Mucosa of descending colon (tissue), 3 donors: ENCODE measurements around the gene SPECC1. TPM values are rescaled to one million over a fixed set of nuclear protein-coding genes. Genes with fewer than 3 reads are reported as not detected.

Experiments used
- ATAC-seq: fragments of 200-7000 bp; cut with Tn5 transposase; one replicate; pipeline ENCODE4 v1.9.1; 2020; ENCODE audit warnings: mild to moderate bottlenecking, moderate library complexity
- DNase-seq, 3 donors: peaks; one replicate each; pipeline ENCODE4 v3.0.0-alpha.2; 2020
- H3K36me3 ChIP-seq: fragments of 200-600 bp; one replicate; pipeline ENCODE4 v1.8.0; 2021; ENCODE audit warnings: low read depth, mild to moderate bottlenecking
- H3K4me1 ChIP-seq: fragments of 200-600 bp; one replicate; pipeline ENCODE4 v1.8.0; 2021; ENCODE audit warnings: low read depth, mild to moderate bottlenecking
- H3K4me3 ChIP-seq: fragments of 200-600 bp; one replicate; pipeline ENCODE4 v1.8.0; 2021; ENCODE audit warnings: mild to moderate bottlenecking
- H3K9me3 ChIP-seq: fragments of 200-600 bp; one replicate; pipeline ENCODE4 v1.8.0; 2021; ENCODE audit warnings: mild to moderate bottlenecking
- CTCF ChIP-seq: fragments of 200-600 bp; IDR thresholded peaks from one replicate; pipeline ENCODE4 v1.8.0; 2022; ENCODE audit warnings: antibody characterized with exemption, mild to moderate bottlenecking
- intact Hi-C, 2 donors: fragments of 100-400 bp; cut with DNase I in 1 of 2; cut with micrococcal nuclease in 1 of 2; formaldehyde crosslinking; loops; one replicate each; pipeline versions ENCODE4 v1.11.0 to v1.11.1; 2022; cut with DNase I, micrococcal nuclease
- total RNA-seq, 3 donors: library from RNA; stranded (reverse); fragmentation: NEBNext Ultra II Directional in 2 of 3; extraction: Animal tissue kit (Norgen Biotek cat#: 25700) in 2 of 3; gene quantifications; one replicate each; pipeline versions ENCODE4 v1.2.1 to v1.2.4, GENCODE V29; 2021 to 2023
- donor health status: DM: no; HTN: no; CAD: no; lungs with moderate emphysema.
- donor health status: DM: no; HTN: no; CAD: no.
- donor health status: DM: no; HTN: yes; CAD: no.

SPECC1 gene
- total RNA-seq, 3 donors from 2014 or later: 36.2 to 86.3 (median 85.7) TPM

GRCh38 chr17:19991252-19991885 is 17.8 kb upstream of the SPECC1 start:
- Histone ChIP-seq H3K9me3 (no peaks in the 10 kb centered on the region), H3K36me3 (no peaks in the 10 kb centered on the region), H3K4me3 (no peak overlapping the region), H3K4me1 (peaks cover 4% of the 10 kb centered on the region)
- ATAC-seq (peak; percentile 17), DNase-seq (no peak)
- no peak for TF ChIP-seq CTCF
- intact Hi-C loops: loop anchor here (5.0 to 10.0 kb wide), 2 partner anchors 123 to 126 kb away; no protein-coding TSS in a partner anchor

GRCh38 chr17:19992803-19993713 is 16.1 kb upstream of the SPECC1 start:
- intact Hi-C loops: loop anchor here (5.0 to 10.0 kb wide), 2 partner anchors 122 to 124 kb away; no protein-coding TSS in a partner anchor
- DNase-seq (peak; percentile 80 to 90 (median 83)), ATAC-seq (peak; percentile 100)
- peak; percentile 58 for TF ChIP-seq CTCF
- no peak overlapping the region for H3K4me3 ChIP-seq
- peaks cover 4% of the 10 kb centered on the region for H3K4me1 ChIP-seq
- H3K9me3 ChIP-seq: no peaks in the 10 kb centered on the region
- no peaks in the 10 kb centered on the region for H3K36me3 ChIP-seq

- DNase-seq: no peak
- intact Hi-C loops: loop anchor here in 1 of 2 donors (10.0 kb wide), 1 partner anchor 119 kb away; no protein-coding TSS in a partner anchor
- peaks cover 4% of the 10 kb centered on the region for H3K4me1 ChIP-seq
- H3K4me3 ChIP-seq: no peak overlapping the region
- ATAC-seq: no peak
- no peaks in the 10 kb centered on the region for H3K9me3 ChIP-seq
- H3K36me3 ChIP-seq: no peaks in the 10 kb centered on the region
- TF ChIP-seq CTCF: no peak
Measured at GRCh38 chr17:19996086-19996485, 13.1 kb upstream of the SPECC1 start.

- H3K9me3 ChIP-seq: no peaks in the 10 kb centered on the region
- no peak overlapping the region for H3K4me3 ChIP-seq
- H3K4me1 ChIP-seq: peaks cover 4% of the 10 kb centered on the region
- no peak for TF ChIP-seq CTCF
- ATAC-seq (no peak), DNase-seq (no peak)
- H3K36me3 ChIP-seq: no peaks in the 10 kb centered on the region
- intact Hi-C loops: loop anchor here in 1 of 2 donors (10.0 kb wide), 1 partner anchor 118 kb away; no protein-coding TSS in a partner anchor
Measured at GRCh38 chr17:19996502-19996901, 12.7 kb upstream of the SPECC1 start.

GRCh38 chr17:20008242-20009051 is 712 bp upstream of the SPECC1 start:
- TF ChIP-seq CTCF: no peak
- Histone ChIP-seq H3K9me3 (no peaks in the 10 kb centered on the region), H3K4me3 (no peak overlapping the region), H3K4me1 (peaks cover 7% of the 10 kb centered on the region), H3K36me3 (no peaks in the 10 kb centered on the region)
- DNase-seq (peak; percentile 17 to 60 (median 37)), ATAC-seq (peak; percentile 46)
- intact Hi-C loops: loop anchor here in 1 of 2 donors (10.0 kb wide), 1 partner anchor 86 kb away; no protein-coding TSS in a partner anchor
